ENCODE measurements around the gene TGM2. TPM values are rescaled to one million over a fixed set of nuclear protein-coding genes. Genes with fewer than 3 reads are reported as not detected.

Gene TGM2
- total RNA-seq, 4 donors from 2014 or later, result 72.0 to 200 (median 73.4) TPM

GRCh38 chr20:38170219-38170825, 5.3 kb upstream of the TGM2 start:
- DNase-seq (ENCODE audit: low spot score) (no peak), ATAC-seq (ENCODE audit: low FRiP score) (no peak)
- TF ChIP-seq, protein P1, sequence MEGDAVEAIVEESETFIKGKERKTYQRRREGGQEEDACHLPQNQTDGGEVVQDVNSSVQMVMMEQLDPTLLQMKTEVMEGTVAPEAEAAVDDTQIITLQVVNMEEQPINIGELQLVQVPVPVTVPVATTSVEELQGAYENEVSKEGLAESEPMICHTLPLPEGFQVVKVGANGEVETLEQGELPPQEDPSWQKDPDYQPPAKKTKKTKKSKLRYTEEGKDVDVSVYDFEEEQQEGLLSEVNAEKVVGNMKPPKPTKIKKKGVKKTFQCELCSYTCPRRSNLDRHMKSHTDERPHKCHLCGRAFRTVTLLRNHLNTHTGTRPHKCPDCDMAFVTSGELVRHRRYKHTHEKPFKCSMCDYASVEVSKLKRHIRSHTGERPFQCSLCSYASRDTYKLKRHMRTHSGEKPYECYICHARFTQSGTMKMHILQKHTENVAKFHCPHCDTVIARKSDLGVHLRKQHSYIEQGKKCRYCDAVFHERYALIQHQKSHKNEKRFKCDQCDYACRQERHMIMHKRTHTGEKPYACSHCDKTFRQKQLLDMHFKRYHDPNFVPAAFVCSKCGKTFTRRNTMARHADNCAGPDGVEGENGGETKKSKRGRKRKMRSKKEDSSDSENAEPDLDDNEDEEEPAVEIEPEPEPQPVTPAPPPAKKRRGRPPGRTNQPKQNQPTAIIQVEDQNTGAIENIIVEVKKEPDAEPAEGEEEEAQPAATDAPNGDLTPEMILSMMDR (IDR thresholded peaks at IDR 0.05), result no peak

GRCh38 chr20:38169636-38170193, 4.6 kb upstream of the TGM2 start:
- DNase-seq (ENCODE audit: low spot score) (no peak), ATAC-seq (ENCODE audit: low FRiP score) (no peak)
- TF ChIP-seq, protein P1 (IDR thresholded peaks at IDR 0.05), result no peak

- ATAC-seq (ENCODE audit: low FRiP score) (no peak), DNase-seq (ENCODE audit: low spot score) (no peak)
- TF ChIP-seq, protein P1 (IDR thresholded peaks at IDR 0.05), result no peak
These were observed 3.9 kb upstream of the TGM2 start for GRCh38 chr20:38168791-38169589.

GRCh38 chr20:38167851-38168760, 3.0 kb upstream of the TGM2 start:
- TF ChIP-seq, protein P1 (IDR thresholded peaks at IDR 0.05), result no peak
- ATAC-seq (ENCODE audit: low FRiP score) (peak; percentile 61), DNase-seq (ENCODE audit: low spot score) (no peak)

DNA sequence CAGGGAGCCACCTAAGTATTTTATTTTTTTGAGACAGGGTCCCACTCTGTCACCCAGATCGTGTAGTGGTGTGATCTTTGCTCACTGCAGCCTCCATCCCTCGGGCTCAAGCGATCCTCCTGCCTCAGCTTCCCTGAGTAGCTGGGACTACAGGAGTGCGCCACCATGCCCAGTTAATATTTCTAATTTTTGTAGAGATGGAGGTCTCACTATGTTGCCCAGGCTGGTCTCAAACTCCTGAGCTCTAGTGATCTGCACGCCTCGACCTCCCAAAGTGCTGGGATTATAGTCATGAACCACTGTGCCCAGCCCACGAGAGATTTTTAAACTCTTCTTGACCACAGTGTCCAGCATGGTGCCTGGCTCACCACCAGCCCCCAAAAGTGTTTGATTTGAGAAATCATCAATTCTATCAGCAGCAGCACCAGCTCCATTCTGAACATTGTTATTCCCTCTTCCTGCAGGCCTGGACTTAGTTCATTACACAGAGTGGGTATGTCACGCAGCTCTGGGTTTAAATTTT, 2.3 kb upstream of the TGM2 start:
- TF ChIP-seq, protein P1 (IDR thresholded peaks at IDR 0.05), result no peak
- ATAC-seq (ENCODE audit: low FRiP score) (no peak), DNase-seq (ENCODE audit: low spot score) (no peak)

DNA sequence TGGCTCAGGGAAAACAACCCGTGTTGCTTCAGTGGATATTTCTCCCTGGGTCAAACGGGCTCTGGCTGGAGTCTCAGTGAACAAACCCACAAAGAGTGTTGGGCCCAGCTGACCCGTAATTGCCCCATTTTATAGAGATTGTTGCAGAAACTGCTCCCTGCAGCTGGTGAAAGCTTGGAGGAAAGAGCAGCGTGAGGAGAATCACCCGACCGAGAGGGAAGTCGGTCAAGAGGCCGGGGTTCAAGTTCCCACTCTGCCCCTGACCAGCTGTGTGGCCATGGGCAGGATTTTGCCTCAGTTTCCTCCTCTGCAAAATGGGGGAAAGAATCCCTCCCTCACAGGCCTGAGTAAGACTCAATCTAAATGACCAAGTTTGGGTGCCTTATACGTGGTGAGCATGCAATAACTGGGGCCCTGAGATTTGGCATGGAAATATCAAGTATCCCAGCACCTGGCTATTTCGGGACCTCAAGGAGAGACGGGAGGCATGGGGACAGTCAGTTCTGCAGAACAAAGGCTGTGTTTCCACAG, 1.7 kb upstream of the TGM2 start:
- ATAC-seq (ENCODE audit: low FRiP score) (no peak), DNase-seq (ENCODE audit: low spot score) (no peak)
- TF ChIP-seq, protein P1 (IDR thresholded peaks at IDR 0.05), result no peak
